Measurements from ENCODE around the gene PKP3. TPM values are rescaled to one million over a fixed set of nuclear protein-coding genes. Genes with fewer than 3 reads are reported as not detected.
A peak's percentile ranks its signal among the peaks of the same experiment; 100 is the strongest.
"Not testable (repeated sequence)": the region's sequence is repeated elsewhere in the genome, so short reads cannot be mapped to it uniquely, and the experiment has no call there.

PKP3 gene
- total and polyA plus RNA-seq, 3 donors from 2014 or later = 1.2 to 3.1 (median 1.6) TPM

- Histone ChIP-seq H3K9me3 (no peaks in the 10 kb centered on the region), H3K27ac (no peak overlapping the region), H3K4me3 (no peak overlapping the region), H3K27me3 (no peaks in the 10 kb centered on the region), H3K4me1 (peaks cover 6% of the 10 kb centered on the region), H3K36me3 (ENCODE audit: low read depth, missing control alignments) (no peaks in the 10 kb centered on the region)
- no peak for DNase-seq
- intact Hi-C loops (cut with DNase I; ENCODE audit: low total_unique reads) = no loop called here
- TF ChIP-seq POLR2A (IDR thresholded peaks at IDR 0.05) (no peak), CTCF (IDR thresholded peaks at IDR 0.05) (no peak)
- WGBS, 2 donors = 99% methylated on average over 18 of the region's 19 CpGs; no CpG with 5 or more reads in 1 of the 2 donors
Measured at GRCh38 chr11:385594-386351, 8.2 kb upstream of the PKP3 start.

GRCh38 chr11:386483-386882, 7.5 kb upstream of the PKP3 start:
- H3K4me1 ChIP-seq = peaks cover 6% of the 10 kb centered on the region
- intact Hi-C loops (cut with DNase I; ENCODE audit: low total_unique reads) = no loop called here
- no peaks in the 10 kb centered on the region for H3K9me3 ChIP-seq
- TF ChIP-seq CTCF (IDR thresholded peaks at IDR 0.05) (no peak), POLR2A (IDR thresholded peaks at IDR 0.05) (no peak)
- no peak overlapping the region for H3K27ac ChIP-seq
- H3K27me3 ChIP-seq = no peaks in the 10 kb centered on the region
- no peak for DNase-seq
- H3K36me3 ChIP-seq (ENCODE audit: low read depth, missing control alignments) = no peaks in the 10 kb centered on the region
- no peak overlapping the region for H3K4me3 ChIP-seq
- 82 to 86% methylated on average over 6 of the region's 6 CpGs for WGBS, 2 donors

GRCh38 chr11:387193-387793, 6.7 kb upstream of the PKP3 start:
- H3K36me3 ChIP-seq (ENCODE audit: low read depth, missing control alignments) = no peaks in the 10 kb centered on the region
- intact Hi-C loops (cut with DNase I; ENCODE audit: low total_unique reads) = no loop called here
- H3K4me3 ChIP-seq = no peak overlapping the region
- H3K27ac ChIP-seq = no peak overlapping the region
- H3K4me1 ChIP-seq = peaks cover 6% of the 10 kb centered on the region
- 71 to 74% methylated on average over 4 of the region's 4 CpGs for WGBS, 2 donors
- DNase-seq = no peak
- no peak for TF ChIP-seq CTCF (IDR thresholded peaks at IDR 0.05)
- TF ChIP-seq POLR2A (IDR thresholded peaks at IDR 0.05) = no peak
- H3K9me3 ChIP-seq = no peaks in the 10 kb centered on the region
- no peaks in the 10 kb centered on the region for H3K27me3 ChIP-seq

GRCh38 chr11:389369-389768, 4.6 kb upstream of the PKP3 start:
- H3K9me3 ChIP-seq; H3K27ac ChIP-seq; H3K36me3 ChIP-seq (ENCODE audit: low read depth, missing control alignments); H3K4me1 ChIP-seq; H3K4me3 ChIP-seq; intact Hi-C loops (cut with DNase I; ENCODE audit: low total_unique reads); H3K27me3 ChIP-seq: not testable (repeated sequence)
- DNase-seq = peak; percentile 45
- WGBS, 2 donors = 29 to 49% methylated on average over 8 to 17 of the region's 17 CpGs

GRCh38 chr11:390175-390574, 3.8 kb upstream of the PKP3 start:
- WGBS, 2 donors = 82 to 85% methylated on average over 5 to 8 of the region's 11 CpGs
- TF ChIP-seq CTCF (IDR thresholded peaks at IDR 0.05) (no peak), POLR2A (IDR thresholded peaks at IDR 0.05) (no peak)
- H3K27me3 ChIP-seq = no peaks in the 10 kb centered on the region
- no peaks in the 10 kb centered on the region for H3K9me3 ChIP-seq
- peaks cover 2% of the 10 kb centered on the region for H3K4me1 ChIP-seq
- no peak overlapping the region for H3K27ac ChIP-seq
- no peaks in the 10 kb centered on the region for H3K36me3 ChIP-seq (ENCODE audit: low read depth, missing control alignments)
- intact Hi-C loops (cut with DNase I; ENCODE audit: low total_unique reads) = no loop called here
- H3K4me3 ChIP-seq = no peak overlapping the region
- DNase-seq = no peak

Data from testis (tissue), 3 donors.